Fibroblast of gingiva (primary cell): ENCODE data around the gene CNNM1.
A peak's percentile ranks its signal among the peaks of the same experiment; 100 is the strongest.

Source experiments
- DNase-seq: peaks from one replicate; pipeline ENCODE4 v3.0.0-alpha.2; 2011; ENCODE audit warnings: low read depth

Gene CNNM1

GRCh38 chr10:99421233-99421739 is 92.1 kb downstream of the CNNM1 start:
- DNase-seq, result no peak

GRCh38 chr10:99422529-99423096 is 93.5 kb downstream of the CNNM1 start:
- DNase-seq, result no peak

DNA sequence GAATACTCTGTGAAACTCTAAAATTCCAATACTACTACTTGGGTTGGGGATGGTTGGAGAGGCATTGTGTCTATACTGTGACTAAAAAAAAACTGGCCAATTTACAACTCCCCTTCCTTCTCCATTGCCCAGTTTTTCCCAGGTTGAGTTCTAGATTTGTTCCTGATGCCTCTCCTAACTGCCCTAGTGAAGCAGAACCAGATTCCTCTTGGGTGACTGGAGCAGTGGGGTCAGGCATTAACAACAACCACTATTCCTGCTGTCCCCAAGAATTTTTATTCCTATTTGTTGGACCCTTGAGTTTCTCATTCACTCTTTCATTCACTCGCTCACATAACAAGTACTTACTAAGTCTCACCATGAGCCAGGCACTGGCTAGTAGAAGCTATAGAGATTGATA is 95.5 kb downstream of the CNNM1 start:
- no peak for DNase-seq

GRCh38 chr10:99425204-99425603 is 96.0 kb downstream of the CNNM1 start:
- DNase-seq, result no peak

GRCh38 chr10:99426689-99427088 is 97.5 kb downstream of the CNNM1 start:
- no peak for DNase-seq

- DNase-seq, result no peak
Measured at GRCh38 chr10:99427566-99428190, 98.5 kb downstream of the CNNM1 start.

GRCh38 chr10:99429517-99430095 is 100.5 kb downstream of the CNNM1 start:
- DNase-seq, result no peak

DNA sequence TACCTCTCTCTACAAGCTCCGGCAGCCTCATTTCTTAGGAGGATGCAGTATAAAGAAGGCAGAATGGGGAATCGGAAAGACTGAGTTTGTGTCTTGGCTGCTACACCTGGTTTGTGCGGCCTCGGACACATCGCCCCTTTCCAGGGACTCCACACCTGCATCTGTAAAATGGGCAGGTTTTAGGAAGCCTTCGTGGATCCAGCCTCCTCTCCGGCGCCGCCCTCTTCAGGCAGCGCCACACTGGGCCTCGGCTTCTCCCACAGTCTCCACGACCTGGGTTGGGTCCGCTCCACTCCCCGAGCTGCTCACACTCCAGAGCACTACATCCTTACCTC is 100.9 kb downstream of the CNNM1 start:
- DNase-seq, result no peak

DNA sequence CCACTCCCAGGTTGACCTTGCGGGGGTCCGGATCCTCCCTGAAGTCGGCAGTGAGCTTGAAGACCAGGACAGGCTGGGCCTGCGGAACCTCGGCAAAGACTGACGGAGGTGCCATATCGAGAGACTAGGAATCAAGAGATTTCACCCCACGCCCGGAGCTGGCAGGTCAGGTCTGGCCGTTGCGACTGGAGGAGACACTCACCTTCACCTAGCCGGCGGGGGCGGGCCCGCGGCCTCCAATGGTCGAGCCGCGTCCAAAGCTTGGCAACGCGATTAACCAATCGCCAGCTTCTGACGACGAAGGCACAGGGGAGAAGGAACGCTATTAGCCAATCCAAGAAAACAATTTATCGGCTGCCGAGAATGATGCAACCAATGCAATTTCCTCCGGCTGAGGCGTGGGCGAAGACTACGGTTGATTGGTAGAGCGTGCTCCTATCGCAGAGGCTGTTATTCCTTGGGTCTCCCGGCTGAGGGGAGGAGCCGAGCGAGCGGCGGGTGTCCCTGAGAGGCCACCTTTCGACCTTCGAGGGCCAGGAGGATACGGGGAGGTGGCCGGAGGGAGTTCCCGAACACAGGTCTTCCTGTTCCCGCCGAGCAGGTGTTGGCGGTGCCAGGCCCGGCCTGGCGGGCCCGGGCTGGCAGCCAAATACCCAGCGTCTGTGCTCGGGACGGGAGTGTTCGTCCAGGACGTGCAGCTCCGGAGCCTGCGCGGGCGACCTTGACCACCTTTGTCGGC is 101.5 kb downstream of the CNNM1 start, which contains the start of gene GOT1:
GOT1 (minus strand) TSS at position 174 of the 739 bp plus-strand sequence; CDS start at position 115, 59 bp downstream.
- peak; percentile 98 for DNase-seq

- peak; percentile 47 for DNase-seq
Measured at GRCh38 chr10:99431190-99431760, 102.1 kb downstream of the CNNM1 start.

DNA sequence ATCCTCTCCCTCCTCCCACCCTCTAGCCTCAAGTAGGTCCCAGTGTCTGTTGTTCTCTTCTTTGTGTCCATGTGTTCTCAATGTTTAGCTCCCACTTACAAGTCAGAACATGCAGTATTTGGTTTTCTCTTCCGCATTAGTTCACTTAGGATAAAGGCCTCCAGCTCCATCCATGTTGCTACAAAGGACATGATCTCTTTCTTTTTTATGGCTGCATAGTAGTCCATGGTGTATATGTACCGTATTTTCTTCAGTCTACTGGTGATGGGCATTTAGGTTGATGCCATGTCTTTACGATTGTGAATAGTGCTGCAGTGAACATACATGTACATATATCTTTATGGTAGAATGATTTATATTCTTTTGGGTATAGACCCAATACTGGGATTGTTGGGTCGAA is 102.9 kb downstream of the CNNM1 start:
- DNase-seq, result no peak

DNA sequence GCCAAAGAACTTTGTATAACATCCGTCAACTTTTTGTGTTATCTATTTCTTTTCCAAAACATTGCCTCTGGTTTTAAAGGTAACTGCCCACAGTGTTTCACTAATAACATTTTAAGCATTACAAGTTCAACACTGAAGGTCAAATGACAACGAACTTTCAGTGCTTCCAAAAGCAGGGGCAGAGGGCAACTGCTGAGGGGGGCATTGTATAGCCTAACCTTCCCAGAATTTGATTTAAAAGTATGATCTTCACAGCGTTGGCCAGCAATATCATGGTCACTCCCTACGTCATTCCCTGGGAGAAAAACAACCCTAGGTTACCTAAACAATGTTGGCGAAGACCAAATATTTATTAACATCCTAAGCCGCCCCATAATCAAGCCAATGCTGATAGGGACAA is 103.7 kb downstream of the CNNM1 start:
- DNase-seq, result no peak

DNA sequence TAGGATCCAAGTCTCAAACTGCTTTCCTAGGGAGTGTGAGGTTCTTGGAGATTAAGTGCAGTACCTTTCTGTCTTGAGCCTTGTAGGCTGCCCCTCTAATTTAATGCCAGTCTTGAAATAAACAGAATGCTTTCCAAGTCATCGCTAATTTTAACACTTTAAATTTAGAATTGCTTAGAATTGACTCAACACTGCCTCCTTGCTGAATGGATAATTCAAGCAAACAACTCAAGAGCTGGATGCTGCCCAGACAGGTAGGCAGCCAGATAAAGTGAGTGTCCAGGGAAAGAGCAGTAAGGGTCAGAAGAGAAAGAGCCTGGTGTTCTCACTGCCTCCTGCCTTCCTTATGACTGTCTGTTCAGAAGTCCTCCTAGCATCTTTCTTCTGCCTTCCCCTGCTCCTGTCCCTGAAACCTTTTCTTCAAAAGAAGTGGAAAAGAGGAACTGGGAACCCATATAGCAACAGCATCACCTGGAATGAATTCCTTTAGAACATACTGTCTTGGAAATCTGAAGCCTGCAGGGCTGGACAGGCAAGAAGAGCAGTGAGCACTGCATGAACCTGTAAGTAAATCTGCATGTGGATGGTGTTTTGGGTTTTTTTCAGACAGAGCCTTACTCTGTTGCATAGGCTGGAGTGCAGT is 104.3 kb downstream of the CNNM1 start:
- no peak for DNase-seq

DNA sequence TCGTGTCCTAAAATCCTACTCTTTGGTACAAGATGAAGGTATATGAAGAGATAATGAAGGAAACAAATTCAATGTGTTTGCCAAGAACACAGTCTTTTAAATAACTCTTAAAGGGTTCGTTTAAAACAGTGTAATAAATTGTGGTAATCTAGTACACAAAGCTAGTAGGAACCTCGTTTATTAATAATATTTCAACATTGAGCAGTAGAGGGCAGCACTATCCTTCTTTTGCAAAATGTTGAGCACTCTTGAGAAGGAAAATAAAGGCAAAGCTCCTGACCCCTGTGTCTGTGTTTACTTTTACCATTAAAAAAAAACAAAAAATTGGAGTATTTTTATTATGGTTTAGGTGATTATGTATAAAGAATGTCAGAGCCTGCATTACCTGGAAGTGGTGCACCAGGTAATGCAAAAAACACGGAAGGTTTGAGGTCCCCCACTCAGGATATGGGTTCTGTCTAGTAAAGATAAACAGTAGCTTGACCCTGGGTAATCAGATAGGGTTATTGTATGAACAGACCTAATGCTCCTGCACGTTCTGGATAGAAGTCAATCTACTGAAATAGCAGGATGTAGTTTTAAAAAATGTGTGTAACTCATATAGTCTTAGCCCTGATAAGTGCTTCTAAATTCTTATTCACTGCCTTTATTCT is 107.0 kb downstream of the CNNM1 start:
- DNase-seq, result peak; percentile 34

DNA sequence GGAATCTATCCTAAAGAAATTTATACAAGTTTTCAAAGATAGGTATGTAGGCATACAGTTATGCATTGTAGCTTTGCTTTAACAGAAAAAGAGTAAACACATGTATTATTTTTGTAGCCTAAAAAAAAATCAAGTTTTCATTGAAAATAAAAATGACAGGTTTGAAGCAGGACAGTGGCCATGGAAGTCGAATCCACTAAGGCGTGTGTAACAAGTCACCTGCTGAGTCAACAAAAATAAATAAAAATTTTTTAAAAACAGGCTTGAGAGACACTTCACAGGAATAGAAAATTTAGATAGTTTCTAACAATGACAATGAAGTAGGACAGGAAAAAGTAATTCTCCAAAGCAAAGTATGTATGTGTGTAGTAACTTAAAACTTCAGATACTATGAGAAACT is 109.7 kb downstream of the CNNM1 start:
- DNase-seq, result no peak

- DNase-seq, result no peak
Measured at GRCh38 chr10:99442394-99442793, 113.2 kb downstream of the CNNM1 start.

DNA sequence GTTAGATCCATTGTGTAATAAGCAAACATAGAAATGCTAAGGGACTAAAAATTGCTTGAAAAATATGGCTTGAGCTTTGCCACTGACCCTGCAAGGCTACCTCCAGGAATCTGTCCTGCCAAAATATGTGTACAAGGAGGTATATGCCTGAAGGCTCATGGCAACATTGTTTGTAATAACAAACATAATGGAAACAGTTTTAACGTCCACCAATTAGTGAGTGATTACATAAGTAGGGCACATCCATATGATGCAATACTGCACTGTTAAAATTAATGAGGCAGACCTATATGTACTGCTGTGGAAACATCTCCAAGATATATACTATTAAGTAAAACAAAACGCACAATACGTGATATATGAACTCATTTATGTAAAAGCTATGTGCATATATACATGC is 114.3 kb downstream of the CNNM1 start:
- DNase-seq, result no peak
